Mesothelial cell of epicardium (in vitro differentiated cells): ENCODE results near the gene MKS1. TPM values are rescaled to one million over a fixed set of nuclear protein-coding genes. Genes with fewer than 3 reads are reported as not detected.

ENCODE experiments used
- DNase-seq, 2 experiments: peaks; one replicate each; pipeline ENCODE4 v3.0.0; 2021; ENCODE audit warnings: low spot score in 2 of 2; ENCODE audit not compliant: unreplicated experiment in 2 of 2
- H3K27ac Mint-ChIP-seq: 2 replicates; pipeline ENCODE4 v1.8.0; 2021; ENCODE audit warnings: mixed read lengths
- H3K27me3 Mint-ChIP-seq: 2 replicates; pipeline ENCODE4 v1.8.0; 2021; ENCODE audit warnings: low read depth, mixed read lengths
- H3K36me3 Mint-ChIP-seq: 2 replicates; pipeline ENCODE4 v1.8.0; 2021; ENCODE audit warnings: mixed read lengths
- H3K4me1 Mint-ChIP-seq: 2 replicates; pipeline ENCODE4 v1.8.0; 2021; ENCODE audit warnings: mixed read lengths
- H3K4me3 Mint-ChIP-seq: 2 replicates; pipeline ENCODE4 v1.8.0; 2021; ENCODE audit warnings: mild to moderate bottlenecking, moderate library complexity, mixed read lengths
- H3K9me3 Mint-ChIP-seq: 2 replicates; pipeline ENCODE4 v1.8.0; 2021; ENCODE audit warnings: mixed read lengths
- CTCF ChIP-seq: fragments of 200-600 bp; sonication (generic); IDR thresholded peaks from one replicate; pipeline ENCODE4 v1.5.0; 2021; ENCODE audit warnings: antibody characterized with exemption; ENCODE audit not compliant: unreplicated experiment
- total RNA-seq: library from RNA; stranded (reverse); gene quantifications from 3 replicates; pipeline ENCODE4 v1.2.1, GENCODE V29; 2021

MKS1 gene
- total RNA-seq, 1 donor from 2014 or later: 32.9 TPM

- H3K27me3 Mint-ChIP-seq: peaks cover 33% of the 10 kb centered on the region
Observed at GRCh38 chr17:58224315-58224714, 5.3 kb upstream of the MKS1 start.

GRCh38 chr17:58219789-58220183 is 731 bp upstream of the MKS1 start:
- peaks cover 10% of the 10 kb centered on the region for H3K27me3 Mint-ChIP-seq
- no peak overlapping the region for H3K27ac Mint-ChIP-seq
- no peaks in the 10 kb centered on the region for H3K36me3 Mint-ChIP-seq
- DNase-seq: no peak
- no peak for TF ChIP-seq CTCF
- H3K9me3 Mint-ChIP-seq: peaks cover 5% of the 10 kb centered on the region
- H3K4me3 Mint-ChIP-seq: peak overlapping the region; percentile 91
- peaks cover 8% of the 10 kb centered on the region for H3K4me1 Mint-ChIP-seq

More at GRCh38 chr17:58224315-58224714, 5.3 kb upstream of the MKS1 start:
- Mint-ChIP-seq H3K4me3 (no peak overlapping the region), H3K4me1 (peaks cover 3% of the 10 kb centered on the region), H3K36me3 (no peaks in the 10 kb centered on the region), H3K9me3 (peaks cover 5% of the 10 kb centered on the region), H3K27ac (no peak overlapping the region)
- no peak for TF ChIP-seq CTCF
- DNase-seq: no peak

GRCh38 chr17:58217766-58218165 is 1.3 kb downstream of the MKS1 start:
- Mint-ChIP-seq H3K9me3 (no peaks in the 10 kb centered on the region), H3K27ac (peak overlapping the region; percentile 44), H3K4me1 (peaks cover 8% of the 10 kb centered on the region), H3K36me3 (peaks cover 7% of the 10 kb centered on the region), H3K4me3 (peak overlapping the region; percentile 39), H3K27me3 (peaks cover 7% of the 10 kb centered on the region)
- no peak for DNase-seq
- TF ChIP-seq CTCF: no peak

DNA sequence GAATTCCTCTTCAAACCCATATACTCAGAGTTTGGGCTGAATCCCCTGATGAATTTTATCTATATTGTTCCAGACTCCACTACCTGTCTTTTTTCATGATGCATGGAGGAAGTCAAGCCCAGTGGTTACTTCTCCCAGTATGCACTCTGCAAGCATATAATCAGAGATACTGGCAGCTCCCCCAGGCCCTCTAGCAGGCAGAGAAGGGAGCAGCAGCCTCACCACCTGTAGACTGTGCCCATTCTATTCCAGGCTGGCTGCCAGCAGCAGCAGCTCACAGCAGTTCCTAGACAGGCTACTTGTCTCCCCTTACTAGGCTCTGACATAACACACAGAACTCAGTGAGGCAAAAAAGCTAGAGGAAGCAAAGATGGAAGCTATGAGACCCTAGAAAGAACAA is 3.4 kb downstream of the MKS1 start:
- no peaks in the 10 kb centered on the region for H3K9me3 Mint-ChIP-seq
- H3K27me3 Mint-ChIP-seq: no peaks in the 10 kb centered on the region
- H3K36me3 Mint-ChIP-seq: peaks cover 15% of the 10 kb centered on the region
- H3K4me1 Mint-ChIP-seq: peaks cover 8% of the 10 kb centered on the region
- TF ChIP-seq CTCF: no peak
- no peak overlapping the region for H3K4me3 Mint-ChIP-seq
- DNase-seq: no peak
- H3K27ac Mint-ChIP-seq: no peak overlapping the region

DNA sequence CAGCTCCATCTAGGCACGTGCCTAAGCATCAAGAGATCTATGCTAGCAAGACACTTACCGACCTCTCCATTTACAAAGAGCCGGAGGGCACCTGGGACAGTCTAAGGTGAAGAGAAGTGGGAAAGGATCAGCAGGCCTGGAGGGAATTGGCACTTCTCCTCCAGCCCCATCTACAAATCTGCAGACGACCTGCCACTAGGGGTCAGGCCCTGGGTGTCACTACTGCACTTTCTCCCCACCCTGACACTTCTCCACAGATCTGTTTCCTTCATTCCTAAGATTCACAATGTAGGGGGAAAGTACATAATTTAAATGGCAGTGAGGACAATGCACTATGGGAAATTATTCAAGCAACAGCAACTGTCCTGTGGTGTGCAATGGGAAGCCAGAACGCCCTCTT is 8.1 kb downstream of the MKS1 start:
- Mint-ChIP-seq H3K27ac (no peak overlapping the region), H3K4me1 (no peaks in the 10 kb centered on the region), H3K27me3 (no peaks in the 10 kb centered on the region), H3K9me3 (no peaks in the 10 kb centered on the region), H3K36me3 (peaks cover 33% of the 10 kb centered on the region), H3K4me3 (no peak overlapping the region)
- no peak for TF ChIP-seq CTCF
- no peak for DNase-seq

GRCh38 chr17:58208344-58208743 is 10.7 kb downstream of the MKS1 start:
- H3K4me3 Mint-ChIP-seq: no peak overlapping the region
- peaks cover 28% of the 10 kb centered on the region for H3K36me3 Mint-ChIP-seq
- H3K4me1 Mint-ChIP-seq: no peaks in the 10 kb centered on the region
- no peak overlapping the region for H3K27ac Mint-ChIP-seq
- no peaks in the 10 kb centered on the region for H3K27me3 Mint-ChIP-seq
- no peak for DNase-seq
- no peak for TF ChIP-seq CTCF
- H3K9me3 Mint-ChIP-seq: no peaks in the 10 kb centered on the region
